GM18517 (cell line): ENCODE data around the gene GSAP.
"Not testable (repeated sequence)": the region's sequence is repeated elsewhere in the genome, so short reads cannot be mapped to it uniquely, and the experiment has no call there.

Experiments used
- ATAC-seq: cut with Tn5 transposase; IDR thresholded peaks from one replicate; pipeline ENCODE4 v1.9.1; 2021; ENCODE audit warnings: mild to moderate bottlenecking, moderate library complexity; ENCODE audit not compliant: unreplicated experiment

Gene GSAP

DNA sequence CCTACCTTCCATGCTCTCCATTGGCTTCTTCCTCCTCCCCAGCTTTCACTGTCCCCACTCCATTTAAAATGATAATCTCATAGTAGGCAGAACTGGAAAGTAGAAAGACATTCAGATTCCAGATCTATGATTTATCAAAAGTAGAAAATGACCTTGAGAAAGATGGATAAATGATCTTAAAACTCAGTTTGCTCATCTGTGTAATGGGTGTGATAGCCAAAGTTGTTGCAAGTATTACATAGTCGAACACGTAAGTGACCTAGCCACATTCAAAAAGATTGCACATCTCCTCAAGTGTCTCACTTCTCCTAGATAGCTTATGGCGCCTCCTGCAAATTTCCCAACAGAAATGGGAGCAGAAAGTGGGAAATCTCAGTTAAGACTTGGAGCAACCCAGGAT is 126.8 kb downstream of the GSAP start:
- no peak for ATAC-seq

DNA sequence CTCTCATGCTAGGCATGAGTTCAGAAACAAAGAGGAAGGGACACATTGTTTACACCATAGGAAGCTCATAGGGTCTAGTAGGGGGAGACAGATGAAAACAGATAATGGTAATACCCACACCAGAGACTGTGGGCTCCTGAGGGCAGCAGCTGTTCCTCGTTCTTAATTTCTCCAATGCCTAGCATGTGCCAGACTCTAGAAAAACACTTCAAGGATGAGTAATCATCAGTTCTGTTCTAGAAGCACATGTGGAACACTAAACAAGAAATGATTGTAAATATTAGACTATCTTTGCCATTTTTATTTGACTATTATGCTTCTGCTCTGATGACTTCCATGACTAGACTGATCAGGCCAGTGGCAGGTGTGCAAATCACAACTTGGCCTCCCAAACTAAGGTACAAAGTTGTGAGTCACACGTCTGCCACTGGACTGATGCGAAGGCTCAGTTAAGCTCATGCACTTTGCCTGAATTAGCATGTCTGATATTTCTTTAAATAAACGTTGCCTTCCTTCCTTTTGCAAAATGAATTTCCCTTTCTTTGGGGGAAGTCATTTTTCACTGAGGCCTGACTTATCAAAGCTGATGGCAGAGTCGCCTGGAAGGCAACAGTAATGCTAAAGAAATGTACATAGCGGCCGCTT is 127.4 kb downstream of the GSAP start:
- no peak for ATAC-seq

DNA sequence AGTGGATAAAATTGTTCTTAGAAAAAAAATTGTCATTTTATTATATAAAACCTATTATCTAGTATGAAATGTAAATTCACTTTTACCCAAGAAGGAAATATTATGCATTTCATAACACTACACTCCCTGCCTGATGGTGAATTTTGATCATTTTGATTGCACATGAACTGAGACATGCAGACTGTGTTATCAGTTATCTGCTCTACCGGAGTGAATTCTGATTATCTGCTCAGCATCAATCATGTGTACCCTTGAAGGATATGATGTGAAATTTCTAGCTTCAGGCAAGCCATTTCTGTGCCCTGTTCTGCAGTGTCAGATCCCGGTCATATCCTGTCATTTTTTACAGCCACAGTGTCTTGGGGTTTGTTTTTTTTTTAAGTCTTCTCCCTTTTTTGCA is 131.5 kb downstream of the GSAP start:
- ATAC-seq = no peak

DNA sequence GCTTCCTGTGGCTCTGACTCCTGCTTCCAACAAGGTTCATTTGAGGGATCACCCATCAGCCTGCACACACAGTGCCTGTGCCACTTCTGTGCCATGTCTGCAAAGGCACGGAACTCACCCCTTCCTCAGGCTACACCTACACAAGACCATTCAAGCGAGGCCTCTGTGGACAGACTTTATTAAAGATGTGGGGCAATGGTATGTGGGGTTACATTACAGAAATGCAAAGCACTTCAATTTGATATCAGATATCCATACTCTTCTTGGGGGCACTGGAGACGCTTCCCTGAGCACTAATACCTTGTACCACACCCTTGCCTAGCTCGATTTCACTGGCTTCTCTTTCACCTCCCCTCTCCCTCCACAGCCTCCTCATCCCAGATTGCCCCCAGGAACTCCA is 132.1 kb downstream of the GSAP start:
- no peak for ATAC-seq

DNA sequence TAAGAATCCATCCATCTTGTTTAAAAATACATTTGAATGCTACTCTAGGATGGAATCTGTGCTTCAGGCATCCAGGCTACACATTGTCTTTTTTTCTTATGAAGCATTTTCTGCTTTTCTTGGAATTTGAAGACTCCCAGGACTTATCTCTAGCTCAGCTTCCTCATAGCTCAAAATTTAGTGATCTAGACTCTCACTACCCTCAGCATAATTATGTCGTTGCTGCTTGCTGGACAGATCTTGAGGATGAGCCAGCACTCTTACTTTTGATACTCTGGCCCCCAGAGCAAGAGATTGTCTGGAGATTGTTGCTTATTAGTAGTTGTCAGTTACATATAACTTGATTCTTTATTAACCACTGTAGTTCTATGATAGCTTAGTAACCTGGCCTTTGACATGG is 133.3 kb downstream of the GSAP start:
- ATAC-seq = no peak

DNA sequence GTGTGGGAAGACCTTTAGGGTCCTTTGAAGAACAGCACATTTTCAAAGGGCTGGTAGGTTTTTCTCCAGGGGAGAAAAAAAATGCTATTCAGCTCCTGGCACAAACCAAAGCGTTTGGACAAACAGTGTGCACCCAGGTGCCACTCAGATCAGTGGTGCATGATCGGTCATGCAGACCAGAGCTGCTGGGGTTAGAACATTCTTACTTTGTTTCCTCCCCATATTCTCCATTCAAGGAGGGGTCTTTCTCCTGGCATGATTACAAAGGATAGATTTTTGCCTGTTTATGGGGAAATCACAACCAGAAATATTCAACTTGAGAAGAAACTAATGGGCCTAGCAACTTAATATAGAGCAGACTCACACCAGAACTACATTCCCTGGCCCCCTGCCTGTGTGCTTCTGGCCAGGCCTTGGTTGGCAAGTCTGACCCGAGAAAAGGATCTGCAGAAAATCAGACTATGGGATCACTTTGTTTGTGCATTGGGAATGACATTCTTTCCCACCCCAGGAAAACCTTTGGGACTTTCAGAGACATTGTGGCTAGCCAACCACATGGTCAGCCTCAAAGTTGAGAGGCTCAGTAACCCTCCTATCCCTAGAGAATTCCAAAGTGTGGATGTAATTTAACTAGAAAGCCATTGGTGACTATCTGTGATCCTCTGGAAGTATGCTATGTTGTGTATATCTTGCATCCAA is 134.2 kb downstream of the GSAP start:
- no peak for ATAC-seq

DNA sequence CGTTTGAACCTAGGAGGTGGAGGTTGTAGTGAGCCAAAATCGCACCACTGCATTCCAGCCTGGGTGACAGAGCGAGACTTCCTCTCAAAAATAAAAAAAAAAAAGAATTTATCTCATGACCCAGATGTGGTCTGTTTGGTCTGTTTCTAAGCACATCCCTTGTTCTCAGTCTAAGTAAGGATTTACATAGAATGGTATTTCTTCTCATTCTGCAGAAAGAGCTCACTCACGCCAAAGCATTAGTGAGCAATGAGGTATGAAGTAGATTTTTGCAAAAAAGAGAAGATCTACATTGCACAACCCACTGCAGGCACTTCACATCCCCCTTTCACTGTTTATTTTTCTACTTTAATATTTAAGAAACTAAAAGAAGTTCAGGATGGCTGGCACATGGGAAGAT is 140.0 kb downstream of the GSAP start:
- ATAC-seq = no peak

DNA sequence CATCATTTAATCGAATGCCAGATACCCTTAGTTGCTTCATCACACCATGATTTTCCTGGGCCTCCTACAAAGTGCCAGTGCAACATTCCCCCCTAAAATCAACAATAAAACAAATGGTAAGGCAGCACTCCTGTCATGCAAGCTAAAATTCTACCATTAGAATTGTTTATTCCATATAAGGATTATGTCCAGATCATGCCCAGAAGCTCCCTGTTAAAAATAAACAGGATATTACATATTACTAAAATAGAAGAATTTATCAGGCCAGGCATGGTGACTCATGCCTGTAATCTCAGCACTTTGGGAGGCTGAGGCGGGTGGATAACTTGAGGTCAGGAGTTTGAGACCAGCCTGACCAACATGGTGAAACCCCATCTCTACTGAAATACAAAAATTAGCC is 140.5 kb downstream of the GSAP start:
- ATAC-seq = not testable (repeated sequence)

DNA sequence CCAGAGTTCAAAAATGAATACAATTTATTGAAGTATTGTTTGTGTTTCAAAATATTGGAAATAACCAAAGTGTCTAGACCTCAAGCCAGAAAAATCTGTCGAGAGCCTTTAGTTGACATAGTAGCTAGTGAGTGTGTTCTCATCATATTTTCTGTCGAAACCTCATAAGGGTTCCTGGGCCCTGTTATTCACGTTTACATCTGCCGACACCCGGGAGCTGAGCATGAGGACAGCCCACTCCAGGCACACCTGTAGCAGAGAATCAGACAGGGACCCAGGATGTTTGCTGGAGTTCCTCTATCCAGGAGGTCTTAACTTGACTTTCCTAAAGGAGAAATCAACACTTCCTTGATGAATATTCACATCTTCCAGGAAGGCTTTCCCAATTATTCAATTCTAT is 144.4 kb downstream of the GSAP start:
- ATAC-seq = no peak

DNA sequence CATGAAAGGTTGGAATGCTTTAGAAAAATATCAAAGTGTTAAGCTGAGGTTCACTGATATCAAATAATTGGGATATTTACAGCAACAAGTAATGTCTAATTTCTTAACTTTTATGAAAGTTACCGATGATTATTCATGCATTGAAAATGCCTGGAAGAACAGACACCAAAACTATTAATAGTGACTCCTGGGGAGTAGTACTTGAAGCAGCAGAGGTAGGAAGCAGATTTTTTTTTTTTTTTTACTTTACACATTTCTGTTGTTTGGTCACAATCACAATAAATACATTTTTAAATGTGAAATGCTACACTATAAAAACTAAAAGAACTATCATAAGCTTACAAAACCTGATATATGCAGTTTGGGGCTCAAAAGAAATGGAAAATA is 146.1 kb downstream of the GSAP start:
- no peak for ATAC-seq

DNA sequence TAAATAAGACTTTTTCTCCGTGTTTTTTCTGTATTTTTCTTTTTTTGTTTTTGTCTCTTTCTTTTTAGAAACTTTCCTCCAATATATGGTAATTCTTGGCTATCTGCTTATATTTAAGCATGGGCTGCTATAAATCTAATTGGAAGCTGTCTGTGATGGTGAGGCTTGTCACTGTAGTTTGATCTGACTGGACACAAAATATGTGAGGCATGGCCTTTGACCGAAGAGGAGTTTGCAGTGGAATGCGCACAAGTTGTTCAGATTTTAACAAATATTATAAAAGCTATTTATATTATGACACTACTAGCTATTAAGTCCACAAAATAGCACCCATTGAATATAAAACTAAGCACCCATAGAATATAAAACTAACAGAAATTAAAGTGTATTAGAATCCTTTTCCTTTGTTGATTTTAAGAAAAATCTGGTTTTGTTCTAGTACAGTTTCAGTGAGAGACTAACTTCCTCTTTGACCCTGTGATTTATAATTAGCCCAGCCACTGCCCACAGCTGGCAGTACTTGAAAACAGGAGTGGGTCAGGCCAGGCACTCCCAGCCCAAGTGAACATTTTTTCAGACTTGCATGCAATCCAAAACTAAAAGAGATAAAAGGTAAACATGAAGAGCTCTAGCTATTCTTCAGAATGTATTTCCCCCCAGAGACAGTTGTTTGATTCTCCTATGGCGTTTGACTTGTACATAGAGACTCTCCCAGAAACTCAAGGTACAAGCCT is 146.6 kb downstream of the GSAP start:
- ATAC-seq = peak; percentile 83

DNA sequence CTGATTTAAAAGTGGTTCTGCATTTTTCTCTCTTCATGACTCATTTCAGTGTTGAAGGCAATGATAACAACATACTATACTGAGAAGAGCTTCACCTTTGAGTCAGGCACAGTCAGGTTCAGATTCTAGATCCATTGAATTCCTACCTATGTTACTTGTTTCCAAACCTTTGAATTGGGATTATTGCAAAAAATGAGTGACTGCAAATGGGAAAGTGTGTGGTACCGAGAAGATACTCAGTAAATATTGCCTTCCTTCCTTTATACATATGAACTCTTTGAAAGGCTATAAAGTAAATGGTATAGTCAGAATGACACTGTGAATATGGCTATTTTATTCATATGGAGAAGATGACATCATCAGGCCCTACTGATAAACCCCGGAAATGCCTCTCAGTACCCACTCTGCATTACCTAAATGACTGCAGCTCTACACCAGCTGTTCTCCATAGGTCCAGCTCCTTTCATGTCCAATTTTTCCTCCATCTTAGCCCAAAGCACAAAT is 149.8 kb downstream of the GSAP start:
- peak; percentile 92 for ATAC-seq

DNA sequence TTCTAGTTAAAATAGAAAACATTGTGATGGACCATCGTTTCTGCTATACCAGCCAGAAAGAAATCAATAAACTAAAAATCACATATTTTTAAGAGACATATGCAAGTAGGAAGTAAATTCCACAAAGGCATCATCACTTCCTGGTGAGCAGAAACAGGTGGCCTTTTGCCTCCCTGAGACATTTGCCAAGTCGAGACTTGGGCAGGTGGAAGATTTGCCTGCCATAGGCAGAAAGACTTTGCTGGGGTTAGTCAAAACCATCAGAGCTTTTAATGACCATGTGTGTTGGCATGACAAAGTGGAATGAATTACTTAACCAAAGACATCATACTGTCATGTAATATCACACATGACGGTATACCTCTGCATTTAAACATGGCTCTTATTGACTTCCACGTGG is 150.5 kb downstream of the GSAP start:
- no peak for ATAC-seq

DNA sequence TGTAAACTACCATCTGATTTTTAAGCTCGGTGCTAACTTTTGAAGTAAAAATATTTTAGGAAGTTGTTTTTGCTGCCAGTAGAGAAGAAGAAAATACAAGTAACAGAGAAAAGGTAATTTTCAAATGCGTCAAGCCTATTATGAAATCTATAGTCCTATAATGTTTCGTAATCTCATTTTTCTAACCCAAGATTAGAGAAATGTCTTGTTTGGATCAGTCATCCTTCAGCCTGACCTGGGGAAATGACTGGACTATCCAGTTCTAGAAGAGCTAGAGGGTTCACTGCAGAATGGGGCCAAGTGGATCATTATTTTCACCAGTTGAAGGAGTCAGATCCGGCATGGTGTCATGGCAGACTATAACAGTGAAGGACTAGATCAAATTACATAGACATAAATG is 153.8 kb downstream of the GSAP start:
- ATAC-seq = no peak
